Spleen (tissue), 7 donors: ENCODE data around the gene TCERG1.

ENCODE experiments used
- CTCF ChIP-seq, 11 experiments: fragments of 200-600 bp in 7 of 11; fragments of 450-650 bp in 4 of 11; sonication (generic) in 4 of 11; IDR thresholded peaks in 8 of 11; conservative IDR thresholded peaks in 3 of 11; 1 replicate in 7 of 11; 2 replicates in 4 of 11; pipeline versions ENCODE4 v1.4.0 to v1.8.0; 2016 to 2021; ENCODE audit warnings: antibody characterized with exemption in 11 of 11, inconsistent platforms in 4 of 11, mild to moderate bottlenecking in 1 of 11
- POLR2A ChIP-seq, 3 donors: fragments of 450-650 bp; IDR thresholded peaks; one replicate each; pipeline ENCODE4 v1.5.1; 2017; ENCODE audit warnings: antibody characterized with exemption in 3 of 3, mild to moderate bottlenecking in 1 of 3
- donor health status: DM: no; HTN: no; CAD: no; lungs with moderate emphysema.
- donor health status: DM: no; HTN: no; CAD: no.
- donor health status: DM: no; HTN: no; CAD: no.

- TF ChIP-seq POLR2A (IDR thresholded peaks at IDR 0.05): peak in 1 of 3 donors; percentile 23
- peak; percentile 53 to 94 (median 85) for TF ChIP-seq CTCF (IDR thresholded peaks at IDR 0.05 in 8 of 11, conservative IDR thresholded peaks at IDR 0.05 in 3 of 11)
Observed at GRCh38 chr5:146446861-146447733, at the start of gene TCERG1.
